ENCODE data around the gene TMPRSS12. TPM values are rescaled to one million over a fixed set of nuclear protein-coding genes. Genes with fewer than 3 reads are reported as not detected.

Gene TMPRSS12
- total RNA-seq, 8 experiments from 2014 or later = 0.10 to 0.28 TPM; not detected in 6

- in situ Hi-C loops (cut with MboI; ENCODE audit: low pct_unique_long_range_greater_than_20kb in 2 of 9, low sequenced_read_pairs in 9 of 9, unreplicated experiment in 9 of 9) = no loop called here
- Histone ChIP-seq H3K27ac (no peak overlapping the region), H3K4me3 (no peak overlapping the region), H3K4me1 (replicated peaks in 1 of 2) (no peaks in the 10 kb centered on the region)
- ATAC-seq (replicated peaks in 6 of 8) = no peak
- 48 to 100% (median 79%) methylated on average over 2 of the region's 2 CpGs; no CpG with 5 or more reads in 2 of the 10 experiments for WGBS, 10 experiments
These were observed 90.1 kb downstream of the TMPRSS12 start for GRCh38 chr12:50932787-50933280.

GRCh38 chr12:50933459-50934124 is 90.9 kb downstream of the TMPRSS12 start:
- in situ Hi-C loops (cut with MboI; ENCODE audit: low pct_unique_long_range_greater_than_20kb in 2 of 9, low sequenced_read_pairs in 9 of 9, unreplicated experiment in 9 of 9) = no loop called here
- no peak overlapping the region for H3K4me3 ChIP-seq
- H3K4me1 ChIP-seq (replicated peaks in 1 of 2) = no peaks in the 10 kb centered on the region
- peak in 2 of 8 experiments; percentile 26 to 84 for ATAC-seq (replicated peaks in 6 of 8)
- 92 to 100% (median 100%) methylated on average over 1 to 2 of the region's 2 CpGs; no CpG with 5 or more reads in 7 of the 10 experiments for WGBS, 10 experiments
- H3K27ac ChIP-seq = no peak overlapping the region

GRCh38 chr12:50934371-50934851 is 91.7 kb downstream of the TMPRSS12 start:
- in situ Hi-C loops (cut with MboI; ENCODE audit: low pct_unique_long_range_greater_than_20kb in 2 of 9, low sequenced_read_pairs in 9 of 9, unreplicated experiment in 9 of 9) = no loop called here
- H3K4me1 ChIP-seq (replicated peaks in 1 of 2) = no peaks in the 10 kb centered on the region
- H3K27ac ChIP-seq = no peak overlapping the region
- 15 to 100% (median 81%) methylated on average over 1 to 3 of the region's 3 CpGs; no CpG with 5 or more reads in 1 of the 10 experiments for WGBS, 10 experiments
- no peak overlapping the region for H3K4me3 ChIP-seq
- ATAC-seq (replicated peaks in 6 of 8) = peak in 3 of 8 experiments; percentile 12 to 61 (median 60)

- in situ Hi-C loops (cut with MboI; ENCODE audit: low pct_unique_long_range_greater_than_20kb in 2 of 9, low sequenced_read_pairs in 9 of 9, unreplicated experiment in 9 of 9) = no loop called here
- ATAC-seq (replicated peaks in 6 of 8) = peak in 3 of 8 experiments; percentile 7 to 65 (median 57)
- Histone ChIP-seq H3K4me1 (replicated peaks in 1 of 2) (no peaks in the 10 kb centered on the region), H3K27ac (no peak overlapping the region), H3K4me3 (no peak overlapping the region)
- WGBS, 10 experiments = 27 to 84% (median 55%) methylated on average over 3 to 5 of the region's 6 CpGs; no CpG with 5 or more reads in 1 of the 10 experiments
These were observed 92.5 kb downstream of the TMPRSS12 start for GRCh38 chr12:50934981-50935807.

- WGBS, 10 experiments = 50 to 97% (median 85%) methylated on average over 1 to 6 of the region's 9 CpGs
- no peak for ATAC-seq (replicated peaks in 6 of 8)
- no peaks in the 10 kb centered on the region for H3K4me1 ChIP-seq (replicated peaks in 1 of 2)
- in situ Hi-C loops (cut with MboI; ENCODE audit: low pct_unique_long_range_greater_than_20kb in 2 of 9, low sequenced_read_pairs in 9 of 9, unreplicated experiment in 9 of 9) = no loop called here
- H3K27ac ChIP-seq = no peak overlapping the region
- no peak overlapping the region for H3K4me3 ChIP-seq
These were observed 94.2 kb downstream of the TMPRSS12 start for GRCh38 chr12:50936821-50937530.

Other genes with a start within 250 kb of the TMPRSS12 start
- 10 to 100 TPM in 5 of 8 experiments, 1 to 10 TPM in 3; 8.4 to 24.3 (median 15.0) TPM for gene ATF1, start 78.8 kb upstream of the TMPRSS12 start, total RNA-seq
- gene HIGD1C, start 109.6 kb downstream of the TMPRSS12 start, total RNA-seq = not detected
- 10 to 100 TPM; 20.6 to 55.2 (median 31.5) TPM for gene SLC11A2, start 183.5 kb downstream of the TMPRSS12 start, total RNA-seq
- gene LETMD1, start 205.4 kb downstream of the TMPRSS12 start, total RNA-seq = 100 to 1,000 TPM in 2 of 8 experiments, 10 to 100 TPM in 6; 36.7 to 123 (median 75.9) TPM
- gene CSRNP2, start 240.7 kb downstream of the TMPRSS12 start, total RNA-seq = 10 to 100 TPM; 18.5 to 50.3 (median 30.2) TPM